IMR-90 (cell line): ENCODE results near the gene GUCY2D. TPM values are rescaled to one million over a fixed set of nuclear protein-coding genes. Genes with fewer than 3 reads are reported as not detected.

Source experiments
- ATAC-seq: fragments of 200-7000 bp; cut with Tn5 transposase; 2 replicates; pipeline ENCODE4 v1.9.1; 2020; ENCODE audit warnings: low read depth, mild to moderate bottlenecking, moderate library complexity
- BruUV-seq: library from RNA; stranded (reverse); fragments of 400-500 nt; replicated peaks from 2 replicates; lab custom pipeline; 2021; lab: Mats Ljungman, UMichigan
- CTCF ChIA-PET: fragments of 300-600 bp; formaldehyde crosslinking; extraction: SDS; loops from one replicate; lab custom pipeline; 2021; ENCODE audit warnings: antibody characterized with exemption; lab: Yijun Ruan, JAX
- POLR2A ChIA-PET: fragments of 300-600 bp; sonication (Branson Sonifier 250); formaldehyde crosslinking; loops from one replicate; lab custom pipeline; 2022; ENCODE audit warnings: antibody characterized with exemption; ENCODE audit not compliant: unreplicated experiment; lab: Charles Lee
- DNase-seq: peaks from one replicate; pipeline ENCODE4 v3.0.0; 2013
- H2AFZ ChIP-seq: replicated peaks from 2 replicates; pipeline ENCODE3; 2013; ENCODE audit warnings: low read length, mild to moderate bottlenecking; ENCODE audit not compliant: poor library complexity
- H2AK5ac ChIP-seq: 2 replicates; pipeline ENCODE4 v1.6.1; 2013; ENCODE audit warnings: low read depth, low read length, inconsistent platforms
- H2AK9ac ChIP-seq: replicated peaks from 2 replicates; pipeline ENCODE3; 2013; ENCODE audit warnings: mild to moderate bottlenecking, low read depth, low read length, moderate library complexity; ENCODE audit not compliant: poor library complexity
- H2BK120ac ChIP-seq: 2 replicates; pipeline ENCODE4 v1.6.1; 2013; ENCODE audit warnings: low read depth, low read length, inconsistent platforms
- H2BK15ac ChIP-seq: 3 replicates; pipeline ENCODE4 v1.6.1; 2013; ENCODE audit warnings: low read depth, low read length, inconsistent platforms
- H2BK20ac ChIP-seq: 2 replicates; pipeline ENCODE4 v1.6.1; 2013; ENCODE audit warnings: low read depth, mild to moderate bottlenecking, inconsistent platforms, low read length, moderate library complexity
- H2BK5ac ChIP-seq: 2 replicates; pipeline ENCODE4 v1.6.1; 2013; ENCODE audit warnings: mild to moderate bottlenecking, low read depth, low read length, inconsistent platforms; ENCODE audit not compliant: poor library complexity, severe bottlenecking
- H3K14ac ChIP-seq: replicated peaks from 2 replicates; pipeline ENCODE4 v1.6.1; 2013; ENCODE audit warnings: low read depth, low read length, inconsistent platforms
- H3K18ac ChIP-seq: 2 replicates; pipeline ENCODE4 v1.6.1; 2013; ENCODE audit warnings: low read depth, low read length, control low read depth
- H3K23ac ChIP-seq: 2 replicates; pipeline ENCODE4 v1.6.1; 2013; ENCODE audit warnings: low read depth, low read length, inconsistent platforms
- H3K27ac ChIP-seq: 2 replicates; pipeline ENCODE4 v1.5.1; 2013; ENCODE audit warnings: mild to moderate bottlenecking, control low read depth, low read length; ENCODE audit not compliant: insufficient read depth
- H3K27me3 ChIP-seq: 2 replicates; pipeline ENCODE4 v1.6.1; 2013; ENCODE audit warnings: low read length; ENCODE audit not compliant: control insufficient read depth, insufficient read depth
- H3K36me3 ChIP-seq: 2 replicates; pipeline ENCODE4 v1.6.1; 2013; ENCODE audit warnings: low read length, mixed read lengths; ENCODE audit not compliant: control insufficient read depth, insufficient read depth
- H3K4ac ChIP-seq: 2 replicates; pipeline ENCODE4 v1.6.1; 2013; ENCODE audit warnings: low read depth, low read length, inconsistent platforms
- H3K4me1 ChIP-seq: 2 replicates; pipeline ENCODE4 v1.6.1; 2013; ENCODE audit warnings: low read length, mixed read lengths; ENCODE audit not compliant: control insufficient read depth, insufficient read depth
- H3K4me2 ChIP-seq: 2 replicates; pipeline ENCODE4 v1.6.1; 2013; ENCODE audit warnings: low read depth, mild to moderate bottlenecking, control low read depth, low read length, moderate library complexity
- H3K4me3 ChIP-seq: 2 replicates; pipeline ENCODE4 v1.5.1; 2013; ENCODE audit warnings: low read depth, mild to moderate bottlenecking, control low read depth, low read length, moderate library complexity; ENCODE audit not compliant: insufficient read depth
- H3K56ac ChIP-seq: 2 replicates; pipeline ENCODE4 v1.6.1; 2013; ENCODE audit warnings: low read length, inconsistent platforms; ENCODE audit not compliant: insufficient read depth; ENCODE audit errors: extremely low read depth
- H3K79me1 ChIP-seq, 2 experiments: 2 replicates each; pipeline ENCODE4 v1.6.1; 2013; ENCODE audit warnings: low read length in 2 of 2, inconsistent platforms in 1 of 2, low read depth in 1 of 2
- H3K9ac ChIP-seq: 2 replicates; pipeline ENCODE4 v1.6.1; 2013; ENCODE audit warnings: low read depth, low read length, control low read depth
- H3K9me1 ChIP-seq: 2 replicates; pipeline ENCODE4 v1.6.1; 2013; ENCODE audit warnings: low read length, inconsistent platforms; ENCODE audit not compliant: insufficient read depth
- H3K9me3 ChIP-seq: 2 replicates; pipeline ENCODE4 v1.6.1; 2013; ENCODE audit warnings: low read length; ENCODE audit not compliant: control insufficient read depth, insufficient read depth
- H4K20me1 ChIP-seq: 2 replicates; pipeline ENCODE4 v1.6.1; 2013; ENCODE audit warnings: low read length, inconsistent platforms; ENCODE audit not compliant: insufficient read depth
- H4K5ac ChIP-seq: 2 replicates; pipeline ENCODE4 v1.6.1; 2013; ENCODE audit warnings: mild to moderate bottlenecking, low read depth, low read length, control low read depth
- H4K8ac ChIP-seq, 2 experiments: 2 replicates each; pipeline ENCODE4 v1.6.1; 2013; ENCODE audit warnings: low read depth in 2 of 2, low read length in 2 of 2, control low read depth in 1 of 2, inconsistent platforms in 1 of 2
- H4K91ac ChIP-seq: 2 replicates; pipeline ENCODE4 v1.6.1; 2013; ENCODE audit warnings: low read depth, low read length, inconsistent platforms; ENCODE audit not compliant: insufficient read depth
- CEBPB ChIP-seq: IDR thresholded peaks from 2 replicates; pipeline ENCODE4 v1.6.1; 2012; ENCODE audit warnings: low read depth, low read length, improper control_type of control experiment
- CHD1 ChIP-seq: IDR thresholded peaks from 2 replicates; pipeline ENCODE4 v1.6.1; 2012; ENCODE audit warnings: low read depth, low read length, improper control_type of control experiment
- CTCF ChIP-seq: conservative IDR thresholded peaks from 2 replicates; pipeline ENCODE4 v1.5.1; 2012; ENCODE audit warnings: mild to moderate bottlenecking, low read depth, low read length, improper control_type of control experiment
- MAZ ChIP-seq: IDR thresholded peaks from 2 replicates; pipeline ENCODE4 v1.6.1; 2012; ENCODE audit warnings: low read depth, mild to moderate bottlenecking, low read length, improper control_type of control experiment, moderate library complexity, borderline replicate concordance
- POLR2A ChIP-seq: IDR thresholded peaks from 2 replicates; pipeline ENCODE4 v1.6.1; 2012; ENCODE audit warnings: mild to moderate bottlenecking, low read depth, low read length
- RCOR1 ChIP-seq: IDR thresholded peaks from 2 replicates; pipeline ENCODE4 v1.6.1; 2012; ENCODE audit warnings: mild to moderate bottlenecking, low read length, improper control_type of control experiment; ENCODE audit not compliant: insufficient replicate concordance
- RFX5 ChIP-seq: IDR thresholded peaks from 2 replicates; pipeline ENCODE4 v1.8.0; 2012; ENCODE audit warnings: low read depth, mild to moderate bottlenecking, low read length, moderate library complexity
- SMC3 ChIP-seq: fragments of 150-350 bp; IDR thresholded peaks from 2 replicates; pipeline ENCODE4 v1.6.1; 2016; ENCODE audit warnings: low read depth, mild to moderate bottlenecking, antibody characterized with exemption, low read length, moderate library complexity
- USF2 ChIP-seq: fragments of 150-350 bp; IDR thresholded peaks from 2 replicates; pipeline ENCODE4 v1.6.1; 2017; ENCODE audit warnings: mild to moderate bottlenecking, antibody characterized with exemption, low read length, low read depth
- WGBS, 2 experiments: methylation state at CpG; one replicate each; pipeline versions ENCODE4 v1.1.5 to v1.1.7; 2013; ENCODE audit warnings: missing lambda C conversion rate in 2 of 2; ENCODE audit not compliant: insufficient read length in 1 of 2; ENCODE audit errors: extremely low coverage in 2 of 2; 5-methylcytosine and 5-hydroxymethylcytosine counted together
- dilution Hi-C: fragments of 300-500 bp; cut with HindIII; formaldehyde crosslinking; loops from one replicate; pipeline ENCODE4 v1.14.3; 2018; ENCODE audit warnings: low sequenced_read_pairs; ENCODE audit not compliant: unreplicated experiment
- in situ Hi-C: fragments of 300-500 bp; cut with MboI; formaldehyde crosslinking; loops from 3 replicates; pipeline ENCODE4 v1.14.3; 2019; ENCODE audit warnings: low sequenced_read_pairs, inconsistent platforms, mixed read lengths
- intact Hi-C: fragments of 100-400 bp; cut with micrococcal nuclease; formaldehyde crosslinking; loops from 2 replicates; pipeline ENCODE4 v1.10.0; 2022
- polyA plus RNA-seq, 3 experiments: library from polyadenylated mRNA; depleted of rRNA; stranded (reverse); fragments of >200 nt; gene quantifications; 2 replicates each; pipeline ENCODE4 v1.2.3, GENCODE V29; 2012; ENCODE audit warnings: low replicate concordance in 1 of 3
- total RNA-seq: library from RNA; depleted of rRNA; stranded (reverse); fragments of >200 nt; gene quantifications from 2 replicates; pipeline ENCODE4 v1.2.3, GENCODE V29; 2012

The GUCY2D gene
- total and polyA plus RNA-seq, 2 of the 4 experiments (the other 2 are of a cell fraction), result 0.03 TPM; not detected in 1

- H4K5ac ChIP-seq, result no peak overlapping the region
- no peak overlapping the region for H3K56ac ChIP-seq
- intact Hi-C loops, result no loop called here
- peak overlapping the region; percentile 78 for H2AFZ ChIP-seq
- no peak overlapping the region for H2AK5ac ChIP-seq
- BruUV-seq, result no TSS peak
- no peak overlapping the region for H3K27ac ChIP-seq
- dilution Hi-C loops, result no loop called here
- CTCF ChIA-PET, result interaction anchor here (2.0 kb wide), 1 partner anchor 14 kb away, joined by 7 read pairs; no protein-coding TSS in a partner anchor
- no peak overlapping the region for H4K91ac ChIP-seq
- no peak overlapping the region for H3K9ac ChIP-seq
- no peaks in the 10 kb centered on the region for H3K79me1 ChIP-seq
- no peak for DNase-seq
- TF ChIP-seq RFX5, result no peak
- TF ChIP-seq SMC3, result no peak
- TF ChIP-seq CEBPB, result no peak
- TF ChIP-seq POLR2A, result no peak
- TF ChIP-seq MAZ, result no peak
- TF ChIP-seq CTCF, result no peak
- no peak for TF ChIP-seq USF2
- no peak for TF ChIP-seq CHD1
- TF ChIP-seq RCOR1, result no peak
- POLR2A ChIA-PET, result no interaction called here
- ATAC-seq, result no peak
- 45% methylated on average over 25 of the region's 44 CpGs; no CpG with 5 or more reads in 1 of the 2 experiments for WGBS, 2 experiments
- 0 out of 2 replicates have a peak, but pooled peaks cover 5% of the 10 kb centered on the region for H4K20me1 ChIP-seq
- no peak overlapping the region for H3K4ac ChIP-seq
- H2AK9ac ChIP-seq, result peak overlapping the region; percentile 57
- H3K18ac ChIP-seq, result no peak overlapping the region
- H3K4me1 ChIP-seq, result peaks cover 4% of the 10 kb centered on the region; the same call in 1 of the 2 replicates
- no peak overlapping the region for H2BK5ac ChIP-seq
- no peak overlapping the region for H3K14ac ChIP-seq
- H3K23ac ChIP-seq, result no peak overlapping the region
- in situ Hi-C loops, result no loop called here
- H4K8ac ChIP-seq, result no peak overlapping the region
- H3K9me3 ChIP-seq, result no peaks in the 10 kb centered on the region
- no peak overlapping the region for H2BK120ac ChIP-seq
- H3K9me1 ChIP-seq, result 0 out of 2 replicates have a peak, but pooled peaks cover 5% of the 10 kb centered on the region
- H3K36me3 ChIP-seq, result no peaks in the 10 kb centered on the region
- no peak overlapping the region for H3K4me3 ChIP-seq
- no peak overlapping the region for H3K4me2 ChIP-seq
- peaks cover 53% of the 10 kb centered on the region for H3K27me3 ChIP-seq
- H2BK20ac ChIP-seq, result no peak overlapping the region
- H2BK15ac ChIP-seq, result no peak overlapping the region
Observed at GRCh38 chr17:8003594-8004181, 1.3 kb downstream of the GUCY2D start.
